ENCODE measurements around the gene STAG1. TPM values are rescaled to one million over a fixed set of nuclear protein-coding genes. Genes with fewer than 3 reads are reported as not detected.

Gene STAG1
- total and polyA plus RNA-seq, 2 of the 13 experiments (the other 11 are each of a cell fraction or from before 2014, with no cell fraction given), result 6.2 to 25.9 TPM

- TF ChIP-seq ARID5B (CRISPR knock-in tag; IDR thresholded peaks at IDR 0.05) (peak; percentile 68), HDAC6 (IDR thresholded peaks at IDR 0.05; ENCODE audit: low read depth, low read length) (no peak), RARG (CRISPR knock-in tag; IDR thresholded peaks at IDR 0.05; ENCODE audit: low read depth) (no peak), KDM2A (CRISPR knock-in tag; IDR thresholded peaks at IDR 0.05; ENCODE audit: borderline replicate concordance, low read depth) (peak; percentile 97), KAT7 (CRISPR knock-in tag; IDR thresholded peaks at IDR 0.05; ENCODE audit: borderline replicate concordance) (peak; percentile 42; the same call in 1 of the 2 replicates), CHD2 (IDR thresholded peaks at IDR 0.05; ENCODE audit: low read depth, low read length) (peak; percentile 92), ZNF704 (CRISPR knock-in tag; IDR thresholded peaks at IDR 0.05; ENCODE audit: borderline replicate concordance) (no peak), BRD4 (CRISPR knock-in tag; IDR thresholded peaks at IDR 0.05) (peak; percentile 88), HOXA9 (CRISPR knock-in tag; IDR thresholded peaks at IDR 0.05; ENCODE audit: borderline replicate concordance) (0 out of 2 replicates have a peak, but pooled peaks have one; percentile 71), THRA (CRISPR knock-in tag; IDR thresholded peaks at IDR 0.05; ENCODE audit: borderline replicate concordance) (peak; percentile 36), ZNF407 (CRISPR knock-in tag; IDR thresholded peaks at IDR 0.05; ENCODE audit: not compliant biosample characterization) (peak; percentile 84), ZFYVE20 (CRISPR knock-in tag; IDR thresholded peaks at IDR 0.05; ENCODE audit: borderline replicate concordance, low read depth) (no peak)
These were observed 496 bp upstream of the STAG1 start (continued) for GRCh38 chr3:136752422-136753325.

All from HepG2 (cell line).